Measurements from ENCODE around the gene BAZ2B. TPM values are rescaled to one million over a fixed set of nuclear protein-coding genes. Genes with fewer than 3 reads are reported as not detected.

BAZ2B gene
- total RNA-seq, 2 donors from 2014 or later = 60.8 to 84.5 TPM

DNA sequence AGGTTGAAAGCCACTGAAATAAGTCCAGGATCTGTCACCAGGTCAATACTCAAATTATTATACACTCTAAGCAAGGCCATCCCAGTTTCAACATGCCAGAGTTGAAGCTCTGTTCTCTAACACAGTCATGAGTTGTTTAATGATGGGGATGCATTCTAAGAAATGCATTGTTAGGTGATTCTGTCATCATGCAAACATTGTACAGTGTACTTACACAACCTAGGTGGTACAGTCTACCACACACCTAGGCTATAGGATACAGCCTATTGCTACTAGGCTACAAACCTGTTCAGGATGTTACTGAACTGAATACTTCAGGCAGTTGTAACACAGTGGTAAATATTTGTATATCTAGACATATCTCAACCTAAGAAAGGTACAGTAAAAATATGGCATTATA lies 162.2 kb downstream of the BAZ2B start:
- Histone ChIP-seq H3K4me1 (replicated peaks) (no peaks in the 10 kb centered on the region), H3K36me3 (no peaks in the 10 kb centered on the region), H3K27ac (no peak overlapping the region), H3K4me3 (no peak overlapping the region), H3K27me3 (replicated peaks; ENCODE audit: insufficient read depth) (no peaks in the 10 kb centered on the region), H3K9me3 (no peaks in the 10 kb centered on the region)
- intact Hi-C loops (cut with DNase I) = no loop called here
- TF ChIP-seq POLR2AphosphoS5 (IDR thresholded peaks at IDR 0.05) = no peak
- TF ChIP-seq POLR2A (IDR thresholded peaks at IDR 0.05) = no peak
- TF ChIP-seq, protein P1, sequence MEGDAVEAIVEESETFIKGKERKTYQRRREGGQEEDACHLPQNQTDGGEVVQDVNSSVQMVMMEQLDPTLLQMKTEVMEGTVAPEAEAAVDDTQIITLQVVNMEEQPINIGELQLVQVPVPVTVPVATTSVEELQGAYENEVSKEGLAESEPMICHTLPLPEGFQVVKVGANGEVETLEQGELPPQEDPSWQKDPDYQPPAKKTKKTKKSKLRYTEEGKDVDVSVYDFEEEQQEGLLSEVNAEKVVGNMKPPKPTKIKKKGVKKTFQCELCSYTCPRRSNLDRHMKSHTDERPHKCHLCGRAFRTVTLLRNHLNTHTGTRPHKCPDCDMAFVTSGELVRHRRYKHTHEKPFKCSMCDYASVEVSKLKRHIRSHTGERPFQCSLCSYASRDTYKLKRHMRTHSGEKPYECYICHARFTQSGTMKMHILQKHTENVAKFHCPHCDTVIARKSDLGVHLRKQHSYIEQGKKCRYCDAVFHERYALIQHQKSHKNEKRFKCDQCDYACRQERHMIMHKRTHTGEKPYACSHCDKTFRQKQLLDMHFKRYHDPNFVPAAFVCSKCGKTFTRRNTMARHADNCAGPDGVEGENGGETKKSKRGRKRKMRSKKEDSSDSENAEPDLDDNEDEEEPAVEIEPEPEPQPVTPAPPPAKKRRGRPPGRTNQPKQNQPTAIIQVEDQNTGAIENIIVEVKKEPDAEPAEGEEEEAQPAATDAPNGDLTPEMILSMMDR (IDR thresholded peaks at IDR 0.05) = no peak
- no peak for DNase-seq (ENCODE audit: low spot score)

DNA sequence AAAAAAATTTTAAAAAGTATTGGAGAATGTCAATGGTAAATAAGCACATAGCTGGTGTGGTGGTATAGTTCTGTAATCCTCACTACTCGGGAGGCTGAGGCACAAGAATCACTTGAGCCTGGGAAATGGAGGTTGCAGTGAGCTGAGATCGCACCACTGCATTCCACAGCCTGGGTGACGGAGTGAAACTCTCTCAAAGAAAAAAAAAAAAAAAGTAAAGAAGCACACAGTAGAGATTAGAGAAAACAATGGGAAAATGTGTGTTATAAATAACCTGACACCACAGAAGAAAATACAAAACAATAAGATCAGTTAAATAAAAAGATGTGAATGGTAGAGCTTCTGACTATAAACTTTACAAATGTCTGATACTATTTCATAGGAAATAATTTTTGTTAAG lies 166.2 kb downstream of the BAZ2B start:
- 85% methylated on average over 3 of the region's 3 CpGs for WGBS
- no peaks in the 10 kb centered on the region for H3K9me3 ChIP-seq
- no peak for DNase-seq (ENCODE audit: low spot score)
- intact Hi-C loops (cut with DNase I) = no loop called here
- no peaks in the 10 kb centered on the region for H3K27me3 ChIP-seq (replicated peaks; ENCODE audit: insufficient read depth)
- no peak overlapping the region for H3K4me3 ChIP-seq
- no peaks in the 10 kb centered on the region for H3K4me1 ChIP-seq (replicated peaks)
- H3K27ac ChIP-seq = no peak overlapping the region
- TF ChIP-seq POLR2A (IDR thresholded peaks at IDR 0.05) (no peak), POLR2AphosphoS5 (IDR thresholded peaks at IDR 0.05) (no peak)
- TF ChIP-seq, protein P1 (IDR thresholded peaks at IDR 0.05) = no peak
- no peaks in the 10 kb centered on the region for H3K36me3 ChIP-seq

DNA sequence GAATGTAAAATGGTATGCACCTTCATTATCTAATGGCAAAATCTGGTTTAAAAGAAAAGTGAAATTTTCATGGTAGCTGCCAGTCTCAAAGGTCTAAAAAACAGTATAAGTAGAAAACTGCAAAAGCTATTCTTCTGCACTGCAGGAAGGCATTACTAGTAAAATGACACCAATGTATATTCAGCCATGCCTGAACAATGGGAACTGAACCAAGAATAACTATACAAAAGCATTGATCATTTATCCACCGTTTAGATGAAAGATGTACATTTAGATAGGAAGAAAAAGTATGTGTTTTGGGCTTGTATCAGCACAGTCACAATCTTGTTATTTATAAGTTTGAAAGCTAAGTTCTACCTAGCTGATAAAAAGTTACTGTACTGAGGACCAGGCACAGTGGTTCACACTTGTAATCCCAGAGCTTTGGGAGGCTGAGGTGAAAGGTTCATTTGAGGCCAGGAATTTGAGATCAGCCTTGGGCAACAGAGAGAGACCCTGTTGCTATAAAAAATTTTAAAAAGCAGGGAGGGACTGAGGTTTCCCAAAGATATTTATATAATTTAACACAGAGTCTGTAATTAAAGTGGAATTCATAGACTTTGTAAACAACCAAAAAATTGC lies 166.7 kb downstream of the BAZ2B start:
- TF ChIP-seq, protein P1 (IDR thresholded peaks at IDR 0.05) = no peak
- TF ChIP-seq POLR2A (IDR thresholded peaks at IDR 0.05) = no peak
- TF ChIP-seq POLR2AphosphoS5 (IDR thresholded peaks at IDR 0.05) = no peak
- no peak for DNase-seq (ENCODE audit: low spot score)
- Histone ChIP-seq H3K27me3 (replicated peaks; ENCODE audit: insufficient read depth) (no peaks in the 10 kb centered on the region), H3K27ac (no peak overlapping the region), H3K4me3 (no peak overlapping the region), H3K4me1 (replicated peaks) (no peaks in the 10 kb centered on the region), H3K9me3 (no peaks in the 10 kb centered on the region), H3K36me3 (peaks cover 2 to 4% of the 10 kb centered on the region in 2 donors)
- intact Hi-C loops (cut with DNase I) = no loop called here
- WGBS = 0% methylated on average over 1 of the region's 1 CpG

DNA sequence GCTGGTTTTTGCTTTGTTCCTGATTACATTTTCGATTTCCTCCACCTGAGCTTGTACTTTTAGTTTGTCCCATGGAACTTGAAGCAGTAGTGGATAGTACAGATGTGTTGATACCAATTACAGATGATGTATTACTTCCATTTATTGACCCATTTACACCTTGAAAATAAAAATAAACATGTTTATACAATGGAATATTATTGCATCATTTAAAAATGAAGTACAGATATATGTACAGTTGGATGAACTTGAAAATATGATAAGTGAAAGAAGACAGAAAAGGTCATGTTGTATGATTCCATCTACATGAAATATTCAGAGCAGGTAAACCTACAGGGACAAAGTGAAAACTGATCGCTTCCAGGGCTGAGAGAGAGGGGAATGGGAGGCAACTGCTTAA lies 169.5 kb downstream of the BAZ2B start:
- H3K27me3 ChIP-seq (replicated peaks; ENCODE audit: insufficient read depth) = no peaks in the 10 kb centered on the region
- no peak for DNase-seq (ENCODE audit: low spot score)
- H3K36me3 ChIP-seq = peaks cover 3 to 13% of the 10 kb centered on the region in 2 donors
- no peaks in the 10 kb centered on the region for H3K4me1 ChIP-seq (replicated peaks)
- no peaks in the 10 kb centered on the region for H3K9me3 ChIP-seq
- no peak overlapping the region for H3K27ac ChIP-seq
- TF ChIP-seq POLR2A (IDR thresholded peaks at IDR 0.05) (no peak), POLR2AphosphoS5 (IDR thresholded peaks at IDR 0.05) (no peak)
- TF ChIP-seq, protein P1 (IDR thresholded peaks at IDR 0.05) = no peak
- intact Hi-C loops (cut with DNase I) = no loop called here
- WGBS = 98% methylated on average over 2 of the region's 2 CpGs
- H3K4me3 ChIP-seq = no peak overlapping the region

DNA sequence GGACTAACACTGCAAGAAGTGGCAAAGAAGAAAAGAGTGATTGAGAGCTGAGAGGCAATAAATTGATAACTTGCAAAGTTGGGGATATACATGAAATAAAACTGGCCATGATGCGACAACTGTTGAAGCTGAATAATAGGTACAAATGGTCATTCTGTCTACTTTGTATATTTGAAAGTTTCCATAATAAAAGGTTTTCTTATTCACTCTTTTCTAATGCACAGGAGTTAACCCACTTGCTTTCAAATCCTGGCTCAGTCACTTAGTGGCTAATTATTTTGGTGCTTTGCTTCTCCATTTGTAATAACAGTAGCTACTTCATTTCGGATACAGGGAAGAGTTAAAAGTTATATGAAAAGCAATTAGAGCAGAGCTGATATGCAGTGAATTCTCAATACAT lies 170.1 kb downstream of the BAZ2B start:
- intact Hi-C loops (cut with DNase I) = no loop called here
- Histone ChIP-seq H3K36me3 (peaks cover 3 to 13% of the 10 kb centered on the region in 2 donors), H3K4me1 (replicated peaks) (no peaks in the 10 kb centered on the region), H3K27me3 (replicated peaks; ENCODE audit: insufficient read depth) (no peaks in the 10 kb centered on the region), H3K9me3 (no peaks in the 10 kb centered on the region), H3K4me3 (no peak overlapping the region), H3K27ac (no peak overlapping the region)
- WGBS = 93% methylated on average over 2 of the region's 2 CpGs
- no peak for DNase-seq (ENCODE audit: low spot score)
- TF ChIP-seq, protein P1 (IDR thresholded peaks at IDR 0.05) = no peak
- TF ChIP-seq POLR2A (IDR thresholded peaks at IDR 0.05) (no peak), POLR2AphosphoS5 (IDR thresholded peaks at IDR 0.05) (no peak)
